ENCODE data around the gene SRSF8.

DNA sequence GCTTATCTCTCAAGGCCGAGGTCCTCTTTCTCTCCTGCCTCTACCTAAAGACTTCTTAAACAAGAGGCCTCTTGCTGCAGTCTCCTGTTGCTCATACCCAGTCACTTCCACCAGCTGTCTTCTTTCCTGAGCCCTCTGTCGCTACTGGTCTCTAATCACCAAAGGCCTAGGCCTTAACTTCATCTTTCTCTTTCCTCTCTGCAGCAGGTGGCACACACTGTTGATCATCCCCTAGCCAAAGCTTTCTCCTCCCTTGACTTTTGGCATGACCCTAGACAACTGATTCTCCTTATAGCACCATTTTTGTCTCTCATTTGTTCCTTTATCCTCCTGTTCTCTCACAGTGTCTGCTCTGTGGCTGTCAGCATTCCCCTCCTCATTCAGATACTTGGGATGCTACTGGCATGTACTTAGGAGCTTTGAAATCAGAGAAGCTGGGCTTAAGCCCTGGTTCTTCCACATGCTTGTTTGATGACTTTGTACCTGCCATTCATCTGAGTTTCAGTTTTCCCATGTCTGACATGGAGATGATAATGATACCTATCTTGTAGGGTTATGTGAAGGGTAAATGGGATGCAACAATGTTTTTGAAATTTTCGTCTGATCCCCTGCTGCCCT lies 45.3 kb downstream of the SRSF8 start:
- TF ChIP-seq CEBPB (IDR thresholded peaks at IDR 0.05) (no peak), EP300 (IDR thresholded peaks at IDR 0.05; ENCODE audit: borderline replicate concordance) (no peak), NFIC (IDR thresholded peaks at IDR 0.05) (no peak), TCF12 (IDR thresholded peaks at IDR 0.05; ENCODE audit: low read depth) (no peak), TAF1 (IDR thresholded peaks at IDR 0.05; ENCODE audit: low read depth) (no peak), CREB1 (IDR thresholded peaks at IDR 0.05; ENCODE audit: low read depth) (no peak)
- TF ChIP-seq, protein P1, sequence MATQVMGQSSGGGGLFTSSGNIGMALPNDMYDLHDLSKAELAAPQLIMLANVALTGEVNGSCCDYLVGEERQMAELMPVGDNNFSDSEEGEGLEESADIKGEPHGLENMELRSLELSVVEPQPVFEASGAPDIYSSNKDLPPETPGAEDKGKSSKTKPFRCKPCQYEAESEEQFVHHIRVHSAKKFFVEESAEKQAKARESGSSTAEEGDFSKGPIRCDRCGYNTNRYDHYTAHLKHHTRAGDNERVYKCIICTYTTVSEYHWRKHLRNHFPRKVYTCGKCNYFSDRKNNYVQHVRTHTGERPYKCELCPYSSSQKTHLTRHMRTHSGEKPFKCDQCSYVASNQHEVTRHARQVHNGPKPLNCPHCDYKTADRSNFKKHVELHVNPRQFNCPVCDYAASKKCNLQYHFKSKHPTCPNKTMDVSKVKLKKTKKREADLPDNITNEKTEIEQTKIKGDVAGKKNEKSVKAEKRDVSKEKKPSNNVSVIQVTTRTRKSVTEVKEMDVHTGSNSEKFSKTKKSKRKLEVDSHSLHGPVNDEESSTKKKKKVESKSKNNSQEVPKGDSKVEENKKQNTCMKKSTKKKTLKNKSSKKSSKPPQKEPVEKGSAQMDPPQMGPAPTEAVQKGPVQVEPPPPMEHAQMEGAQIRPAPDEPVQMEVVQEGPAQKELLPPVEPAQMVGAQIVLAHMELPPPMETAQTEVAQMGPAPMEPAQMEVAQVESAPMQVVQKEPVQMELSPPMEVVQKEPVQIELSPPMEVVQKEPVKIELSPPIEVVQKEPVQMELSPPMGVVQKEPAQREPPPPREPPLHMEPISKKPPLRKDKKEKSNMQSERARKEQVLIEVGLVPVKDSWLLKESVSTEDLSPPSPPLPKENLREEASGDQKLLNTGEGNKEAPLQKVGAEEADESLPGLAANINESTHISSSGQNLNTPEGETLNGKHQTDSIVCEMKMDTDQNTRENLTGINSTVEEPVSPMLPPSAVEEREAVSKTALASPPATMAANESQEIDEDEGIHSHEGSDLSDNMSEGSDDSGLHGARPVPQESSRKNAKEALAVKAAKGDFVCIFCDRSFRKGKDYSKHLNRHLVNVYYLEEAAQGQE (IDR thresholded peaks at IDR 0.05; ENCODE audit: low read depth) = no peak
- TF ChIP-seq, protein P2, sequence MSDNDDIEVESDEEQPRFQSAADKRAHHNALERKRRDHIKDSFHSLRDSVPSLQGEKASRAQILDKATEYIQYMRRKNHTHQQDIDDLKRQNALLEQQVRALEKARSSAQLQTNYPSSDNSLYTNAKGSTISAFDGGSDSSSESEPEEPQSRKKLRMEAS (IDR thresholded peaks at IDR 0.05) = no peak
